GM12864 (cell line): ENCODE measurements around the gene PRKAR2B.
A peak's percentile ranks its signal among the peaks of the same experiment; 100 is the strongest.
"Not testable (repeated sequence)": the region's sequence is repeated elsewhere in the genome, so short reads cannot be mapped to it uniquely, and the experiment has no call there.

Source experiments
- DNase-seq: peaks from one replicate; pipeline ENCODE4 v3.0.0-alpha.2; 2011; ENCODE audit warnings: low read depth
- H3K4me3 ChIP-seq: 2 replicates; pipeline ENCODE4 v1.5.1; 2011; ENCODE audit warnings: mild to moderate bottlenecking, low read depth, low read length, control low read depth
- CTCF ChIP-seq: IDR thresholded peaks from 2 replicates; pipeline ENCODE4 v1.5.1; 2011; ENCODE audit warnings: low read depth, mild to moderate bottlenecking, moderate library complexity, low read length, control low read depth, inconsistent platforms; ENCODE audit errors: missing control alignments

The PRKAR2B gene

GRCh38 chr7:107150375-107151073 lies 106.0 kb downstream of the PRKAR2B start:
- DNase-seq = peak; percentile 47
- TF ChIP-seq CTCF = peak; percentile 51
- H3K4me3 ChIP-seq = no peak overlapping the region

GRCh38 chr7:107151538-107151937 lies 107.0 kb downstream of the PRKAR2B start:
- DNase-seq = no peak

GRCh38 chr7:107152011-107152410 lies 107.5 kb downstream of the PRKAR2B start:
- no peak for DNase-seq
- no peak for TF ChIP-seq CTCF

More at GRCh38 chr7:107151538-107151937, 107.0 kb downstream of the PRKAR2B start:
- no peak overlapping the region for H3K4me3 ChIP-seq
- TF ChIP-seq CTCF = no peak

GRCh38 chr7:107154826-107155225 lies 110.3 kb downstream of the PRKAR2B start:
- TF ChIP-seq CTCF = no peak
- no peak overlapping the region for H3K4me3 ChIP-seq
- no peak for DNase-seq

More at GRCh38 chr7:107152011-107152410, 107.5 kb downstream of the PRKAR2B start:
- no peak overlapping the region for H3K4me3 ChIP-seq

- not testable (repeated sequence) for DNase-seq, H3K4me3 ChIP-seq
Observed at GRCh38 chr7:107155726-107156125, 111.2 kb downstream of the PRKAR2B start.

GRCh38 chr7:107157091-107157490 lies 112.6 kb downstream of the PRKAR2B start:
- DNase-seq = no peak
- no peak for TF ChIP-seq CTCF

GRCh38 chr7:107158028-107158427 lies 113.5 kb downstream of the PRKAR2B start:
- H3K4me3 ChIP-seq = no peak overlapping the region
- TF ChIP-seq CTCF = no peak
- DNase-seq = no peak

More at GRCh38 chr7:107157091-107157490, 112.6 kb downstream of the PRKAR2B start:
- H3K4me3 ChIP-seq = no peak overlapping the region
